Neural crest cell (in vitro differentiated cells): ENCODE results near the gene SLC13A1. TPM values are rescaled to one million over a fixed set of nuclear protein-coding genes. Genes with fewer than 3 reads are reported as not detected.

Source experiments
- DNase-seq: peaks from one replicate; pipeline ENCODE4 v3.0.0; 2021; ENCODE audit warnings: low read depth, mixed read lengths, low spot score
- H3K27ac Mint-ChIP-seq: one replicate; pipeline ENCODE4 v1.8.0; 2021; ENCODE audit warnings: mild to moderate bottlenecking, mixed read lengths; ENCODE audit not compliant: unreplicated experiment
- H3K27me3 Mint-ChIP-seq: 2 replicates; pipeline ENCODE4 v1.8.0; 2021; ENCODE audit warnings: low read depth, mild to moderate bottlenecking, mixed read lengths
- H3K36me3 Mint-ChIP-seq: 2 replicates; pipeline ENCODE4 v1.8.0; 2021; ENCODE audit warnings: low read depth, mild to moderate bottlenecking, mixed read lengths
- H3K4me1 Mint-ChIP-seq: 2 replicates; pipeline ENCODE4 v1.8.0; 2021; ENCODE audit warnings: mixed read lengths
- H3K4me3 Mint-ChIP-seq: one replicate; pipeline ENCODE4 v1.8.0; 2021; ENCODE audit warnings: mild to moderate bottlenecking, mixed read lengths
- H3K9me3 Mint-ChIP-seq: 2 replicates; pipeline ENCODE4 v1.8.0; 2021; ENCODE audit warnings: mixed read lengths
- CTCF ChIP-seq: fragments of 200-600 bp; sonication (generic); conservative IDR thresholded peaks from 2 replicates; pipeline ENCODE4 v1.5.0; 2021; ENCODE audit warnings: antibody characterized with exemption, mild to moderate bottlenecking
- total RNA-seq: library from RNA; stranded (reverse); gene quantifications from 2 replicates; pipeline ENCODE4 v1.2.1, GENCODE V29; 2021

The SLC13A1 gene
- total RNA-seq, 1 donor from 2014 or later: not detected

- no peaks in the 10 kb centered on the region for H3K27me3 Mint-ChIP-seq
- TF ChIP-seq CTCF: no peak
These were observed 63.8 kb downstream of the SLC13A1 start for GRCh38 chr7:123135960-123136359.

GRCh38 chr7:123133924-123134323 lies 65.8 kb downstream of the SLC13A1 start:
- DNase-seq: no peak
- Mint-ChIP-seq H3K4me3 (no peak overlapping the region), H3K4me1 (no peaks in the 10 kb centered on the region), H3K27ac (no peak overlapping the region), H3K9me3 (no peaks in the 10 kb centered on the region), H3K27me3 (no peaks in the 10 kb centered on the region), H3K36me3 (no peaks in the 10 kb centered on the region)
- TF ChIP-seq CTCF: no peak

More at GRCh38 chr7:123135960-123136359, 63.8 kb downstream of the SLC13A1 start:
- H3K4me1 Mint-ChIP-seq: no peaks in the 10 kb centered on the region
- no peaks in the 10 kb centered on the region for H3K36me3 Mint-ChIP-seq
- no peak overlapping the region for H3K27ac Mint-ChIP-seq
- no peaks in the 10 kb centered on the region for H3K9me3 Mint-ChIP-seq
- no peak for DNase-seq
- no peak overlapping the region for H3K4me3 Mint-ChIP-seq

- Mint-ChIP-seq H3K4me1 (no peaks in the 10 kb centered on the region), H3K27me3 (no peaks in the 10 kb centered on the region), H3K4me3 (no peak overlapping the region), H3K36me3 (no peaks in the 10 kb centered on the region), H3K9me3 (no peaks in the 10 kb centered on the region), H3K27ac (no peak overlapping the region)
- DNase-seq: no peak
- no peak for TF ChIP-seq CTCF
These were observed 67.8 kb downstream of the SLC13A1 start for GRCh38 chr7:123131961-123132360.

GRCh38 chr7:123131556-123131955 lies 68.2 kb downstream of the SLC13A1 start:
- Mint-ChIP-seq H3K4me3 (no peak overlapping the region), H3K27ac (no peak overlapping the region), H3K9me3 (no peaks in the 10 kb centered on the region), H3K27me3 (no peaks in the 10 kb centered on the region), H3K4me1 (no peaks in the 10 kb centered on the region), H3K36me3 (no peaks in the 10 kb centered on the region)
- no peak for DNase-seq
- TF ChIP-seq CTCF: no peak

GRCh38 chr7:123131140-123131539 lies 68.6 kb downstream of the SLC13A1 start:
- Mint-ChIP-seq H3K4me3 (no peak overlapping the region), H3K4me1 (no peaks in the 10 kb centered on the region), H3K36me3 (no peaks in the 10 kb centered on the region), H3K27ac (no peak overlapping the region), H3K27me3 (no peaks in the 10 kb centered on the region), H3K9me3 (no peaks in the 10 kb centered on the region)
- DNase-seq: no peak
- TF ChIP-seq CTCF: no peak

- no peak for DNase-seq
- Mint-ChIP-seq H3K4me3 (no peak overlapping the region), H3K9me3 (no peaks in the 10 kb centered on the region), H3K27me3 (no peaks in the 10 kb centered on the region), H3K4me1 (no peaks in the 10 kb centered on the region), H3K27ac (no peak overlapping the region), H3K36me3 (no peaks in the 10 kb centered on the region)
- TF ChIP-seq CTCF: no peak
These were observed 73.1 kb downstream of the SLC13A1 start for GRCh38 chr7:123126691-123127090.
